Type B pancreatic cell (in vitro differentiated cells): Measurements from ENCODE around the gene SPINK5. TPM values are rescaled to one million over a fixed set of nuclear protein-coding genes. Genes with fewer than 3 reads are reported as not detected.

Experiments
- DNase-seq: peaks from one replicate; pipeline ENCODE4 v3.0.0; 2021; ENCODE audit warnings: mixed read lengths; ENCODE audit not compliant: unreplicated experiment; ENCODE audit errors: extremely low spot score
- H3K27ac Mint-ChIP-seq: 2 replicates; pipeline ENCODE4 v1.8.0; 2021; ENCODE audit warnings: mild to moderate bottlenecking, mixed read lengths
- H3K27me3 Mint-ChIP-seq: 2 replicates; pipeline ENCODE4 v1.8.0; 2021; ENCODE audit warnings: mixed read lengths
- H3K36me3 Mint-ChIP-seq: 2 replicates; pipeline ENCODE4 v1.8.0; 2021; ENCODE audit warnings: mixed read lengths
- H3K4me1 Mint-ChIP-seq: one replicate; pipeline ENCODE4 v1.8.0; 2021; ENCODE audit warnings: mixed read lengths; ENCODE audit not compliant: unreplicated experiment
- H3K4me3 Mint-ChIP-seq: 2 replicates; pipeline ENCODE4 v1.8.0; 2021; ENCODE audit warnings: mild to moderate bottlenecking, mixed read lengths
- H3K9me3 Mint-ChIP-seq: 2 replicates; pipeline ENCODE4 v1.8.0; 2021; ENCODE audit warnings: mixed read lengths
- CTCF ChIP-seq: fragments of 200-600 bp; sonication (generic); conservative IDR thresholded peaks from 2 replicates; pipeline ENCODE4 v1.5.0; 2021; ENCODE audit warnings: antibody characterized with exemption, mild to moderate bottlenecking
- total RNA-seq: library from RNA; stranded (reverse); gene quantifications from 2 replicates; pipeline ENCODE4 v1.2.1, GENCODE V29; 2021; ENCODE audit warnings: low replicate concordance

The SPINK5 gene
- total RNA-seq, 1 donor from 2014 or later, result 26.0 TPM

- no peak overlapping the region for H3K27ac Mint-ChIP-seq
- peaks cover 5% of the 10 kb centered on the region for H3K36me3 Mint-ChIP-seq
Observed at GRCh38 chr5:148094336-148094735, 30.6 kb downstream of the SPINK5 start.

DNA sequence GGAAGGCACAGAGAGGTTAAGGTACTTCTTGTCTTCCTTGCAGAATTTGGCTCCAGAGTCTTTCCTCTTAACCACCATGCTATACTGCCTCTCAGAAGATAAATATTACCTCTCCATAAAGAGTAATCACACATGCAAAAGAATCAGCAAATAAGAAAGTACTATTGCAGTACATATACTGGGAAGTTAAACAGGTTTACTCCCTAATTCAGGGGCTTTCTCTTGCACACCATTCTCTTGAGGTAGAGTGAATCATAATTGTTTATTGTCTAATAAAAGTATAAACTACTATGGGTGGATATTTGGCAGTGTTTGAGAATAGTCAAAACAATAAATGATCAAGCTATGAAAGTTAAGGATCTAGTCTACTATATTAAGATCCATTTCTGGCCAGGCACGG lies 40.4 kb downstream of the SPINK5 start:
- TF ChIP-seq CTCF, result no peak
- H3K4me1 Mint-ChIP-seq, result no peaks in the 10 kb centered on the region
- no peak overlapping the region for H3K27ac Mint-ChIP-seq
- H3K27me3 Mint-ChIP-seq, result no peaks in the 10 kb centered on the region
- no peaks in the 10 kb centered on the region for H3K9me3 Mint-ChIP-seq
- H3K36me3 Mint-ChIP-seq, result no peaks in the 10 kb centered on the region
- no peak overlapping the region for H3K4me3 Mint-ChIP-seq
- DNase-seq, result no peak

More at GRCh38 chr5:148094336-148094735, 30.6 kb downstream of the SPINK5 start:
- peaks cover 7% of the 10 kb centered on the region for H3K4me1 Mint-ChIP-seq
- H3K9me3 Mint-ChIP-seq, result no peaks in the 10 kb centered on the region
- no peak for DNase-seq
- no peak for TF ChIP-seq CTCF
- H3K4me3 Mint-ChIP-seq, result no peak overlapping the region
- no peaks in the 10 kb centered on the region for H3K27me3 Mint-ChIP-seq

GRCh38 chr5:148107608-148108007 lies 43.8 kb downstream of the SPINK5 start:
- Mint-ChIP-seq H3K27me3 (no peaks in the 10 kb centered on the region), H3K9me3 (no peaks in the 10 kb centered on the region), H3K4me3 (no peak overlapping the region), H3K36me3 (no peaks in the 10 kb centered on the region), H3K27ac (no peak overlapping the region), H3K4me1 (no peaks in the 10 kb centered on the region)
- no peak for TF ChIP-seq CTCF
- no peak for DNase-seq

DNA sequence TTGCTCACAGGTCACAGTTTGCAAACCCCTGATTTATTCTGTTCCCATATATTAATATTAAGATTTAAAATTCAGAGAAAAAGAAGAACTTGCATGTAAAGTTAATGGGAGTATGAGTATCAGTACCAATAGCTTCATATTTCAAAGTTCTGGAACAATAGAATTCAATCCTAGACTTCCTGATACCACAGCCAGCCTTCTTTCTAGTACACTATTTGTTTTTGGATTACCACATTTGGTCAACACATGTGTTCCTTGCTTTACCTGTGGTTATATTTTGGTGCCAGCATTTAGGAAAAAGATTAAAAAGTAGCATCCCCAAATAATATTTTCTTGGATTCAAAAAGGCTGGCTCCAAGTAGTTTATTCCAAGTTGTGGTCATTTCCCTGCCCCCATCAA lies 49.5 kb downstream of the SPINK5 start:
- no peaks in the 10 kb centered on the region for H3K36me3 Mint-ChIP-seq
- no peak overlapping the region for H3K27ac Mint-ChIP-seq
- H3K4me3 Mint-ChIP-seq, result no peak overlapping the region

DNA sequence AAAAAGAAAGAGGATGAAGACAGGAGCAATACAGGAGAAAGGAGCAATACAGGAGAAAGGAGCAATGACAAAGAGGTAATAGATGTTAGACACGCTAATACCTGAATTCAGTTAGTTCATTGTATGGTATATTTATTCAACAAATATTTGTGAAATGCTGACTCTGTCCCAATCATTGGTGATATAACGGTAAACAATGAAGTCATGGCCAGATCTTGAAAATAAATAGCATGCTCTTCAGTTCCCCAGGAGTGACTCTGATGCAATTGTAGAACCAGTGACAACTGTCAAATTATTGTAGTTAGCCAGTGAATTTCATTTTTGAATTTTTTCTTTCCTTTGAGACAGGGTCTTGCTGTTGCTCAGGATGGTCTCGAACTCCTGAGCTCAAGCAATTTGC lies 56.5 kb downstream of the SPINK5 start:
- Mint-ChIP-seq H3K4me1 (no peaks in the 10 kb centered on the region), H3K36me3 (peaks cover 3% of the 10 kb centered on the region), H3K27me3 (no peaks in the 10 kb centered on the region), H3K27ac (no peak overlapping the region), H3K4me3 (no peak overlapping the region), H3K9me3 (no peaks in the 10 kb centered on the region)
- no peak for DNase-seq
- TF ChIP-seq CTCF, result no peak

More for the DNA sequence above, 49.5 kb downstream of the SPINK5 start:
- Mint-ChIP-seq H3K9me3 (no peaks in the 10 kb centered on the region), H3K4me1 (no peaks in the 10 kb centered on the region), H3K27me3 (no peaks in the 10 kb centered on the region)
- no peak for DNase-seq
- no peak for TF ChIP-seq CTCF

GRCh38 chr5:148125641-148126040 lies 61.9 kb downstream of the SPINK5 start:
- H3K36me3 Mint-ChIP-seq, result no peaks in the 10 kb centered on the region
- H3K4me1 Mint-ChIP-seq, result no peaks in the 10 kb centered on the region
- no peak overlapping the region for H3K27ac Mint-ChIP-seq
- TF ChIP-seq CTCF, result peak; percentile 20
- no peaks in the 10 kb centered on the region for H3K27me3 Mint-ChIP-seq
- H3K9me3 Mint-ChIP-seq, result no peaks in the 10 kb centered on the region
- DNase-seq, result no peak
- no peak overlapping the region for H3K4me3 Mint-ChIP-seq
